Measurements from ENCODE around the gene RUFY3.
"Not testable (repeated sequence)": the region's sequence is repeated elsewhere in the genome, so short reads cannot be mapped to it uniquely, and the experiment has no call there.

The RUFY3 gene

DNA sequence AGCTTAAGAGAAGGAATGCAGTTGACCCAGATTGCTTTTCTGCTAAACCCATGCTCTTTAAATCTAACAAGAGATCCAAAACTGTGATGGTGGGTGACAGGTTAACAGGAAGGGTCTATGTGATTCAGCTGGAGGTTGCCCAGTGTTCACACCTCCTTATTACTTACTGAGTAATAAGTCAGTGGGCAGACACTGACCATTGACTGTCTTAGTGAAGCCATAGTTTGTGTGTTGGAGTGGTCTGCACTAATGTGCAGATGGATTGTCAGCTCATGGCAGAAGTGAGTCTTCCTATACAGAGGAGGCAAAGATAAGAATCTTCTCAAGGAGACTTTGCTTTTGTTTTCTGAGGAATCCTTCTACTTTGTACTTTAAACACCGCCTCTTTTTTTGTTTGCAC, 15.2 kb upstream of the RUFY3 start:
- DNase-seq = no peak

DNA sequence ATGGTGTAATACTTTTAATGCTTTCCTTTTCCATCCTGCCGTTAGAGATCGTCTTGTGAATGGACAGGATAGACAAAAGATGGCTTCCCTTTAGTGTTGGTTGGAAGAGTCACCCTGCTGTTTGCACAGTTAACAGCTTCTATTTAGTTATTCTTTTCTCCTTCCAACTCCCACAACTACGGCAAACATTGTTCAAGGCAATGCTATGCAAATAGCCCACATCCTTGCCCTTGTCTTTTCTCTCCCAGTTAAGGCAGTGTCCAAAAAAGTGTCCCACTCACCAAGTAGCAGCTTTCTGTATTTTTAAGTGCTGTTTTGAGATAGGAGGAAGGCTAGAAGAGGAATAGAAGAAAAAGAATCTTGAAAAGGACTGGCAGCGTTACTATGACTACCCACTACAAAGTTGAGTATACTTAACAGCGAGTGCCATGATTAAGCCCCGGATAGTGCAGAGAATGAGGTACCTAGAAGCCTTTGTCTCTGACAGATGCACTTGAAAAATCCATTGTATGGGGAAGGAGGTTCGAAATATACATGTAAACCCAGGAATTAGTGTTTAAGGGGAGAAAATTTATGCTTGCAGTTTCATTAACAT, 12.1 kb upstream of the RUFY3 start:
- no peak for DNase-seq

DNA sequence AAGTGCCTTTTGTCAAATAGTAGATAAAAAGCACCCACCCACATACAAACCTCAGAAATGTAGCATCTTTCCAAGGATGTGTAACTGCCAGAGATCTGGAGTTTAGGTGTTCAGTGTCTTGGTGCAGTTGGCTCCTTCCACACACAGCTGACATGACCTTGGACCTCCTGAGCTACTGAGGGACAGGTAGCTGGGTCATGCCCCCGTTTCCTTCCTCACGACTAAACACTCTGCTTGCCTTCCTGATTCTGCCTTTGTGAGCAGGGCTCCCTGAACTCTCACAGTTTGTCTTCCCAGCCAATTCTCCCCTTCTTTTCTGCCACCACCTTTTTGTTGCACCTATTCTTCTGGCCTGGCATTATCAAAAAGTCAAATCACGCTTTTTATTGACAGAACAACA, 10.2 kb upstream of the RUFY3 start:
- no peak for DNase-seq

DNA sequence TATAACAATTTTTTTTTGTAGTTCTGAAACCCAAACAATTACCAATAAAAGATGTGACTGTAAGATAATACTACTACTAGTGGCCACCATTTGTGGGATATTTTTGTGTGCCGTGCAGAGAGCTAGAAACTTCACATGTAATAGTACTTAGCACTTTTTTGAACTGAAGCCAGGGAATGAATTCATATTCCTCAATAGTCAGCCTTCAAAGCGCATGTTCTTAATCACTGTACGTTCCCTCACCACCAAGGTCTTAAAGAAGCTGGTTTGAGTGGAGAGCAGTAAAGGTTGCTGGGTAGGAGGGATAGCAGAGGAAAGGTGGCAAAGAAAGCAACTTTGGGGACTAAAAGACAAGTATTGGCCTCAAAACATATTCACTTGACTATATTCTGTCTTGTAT, 9.6 kb upstream of the RUFY3 start:
- no peak for DNase-seq

DNA sequence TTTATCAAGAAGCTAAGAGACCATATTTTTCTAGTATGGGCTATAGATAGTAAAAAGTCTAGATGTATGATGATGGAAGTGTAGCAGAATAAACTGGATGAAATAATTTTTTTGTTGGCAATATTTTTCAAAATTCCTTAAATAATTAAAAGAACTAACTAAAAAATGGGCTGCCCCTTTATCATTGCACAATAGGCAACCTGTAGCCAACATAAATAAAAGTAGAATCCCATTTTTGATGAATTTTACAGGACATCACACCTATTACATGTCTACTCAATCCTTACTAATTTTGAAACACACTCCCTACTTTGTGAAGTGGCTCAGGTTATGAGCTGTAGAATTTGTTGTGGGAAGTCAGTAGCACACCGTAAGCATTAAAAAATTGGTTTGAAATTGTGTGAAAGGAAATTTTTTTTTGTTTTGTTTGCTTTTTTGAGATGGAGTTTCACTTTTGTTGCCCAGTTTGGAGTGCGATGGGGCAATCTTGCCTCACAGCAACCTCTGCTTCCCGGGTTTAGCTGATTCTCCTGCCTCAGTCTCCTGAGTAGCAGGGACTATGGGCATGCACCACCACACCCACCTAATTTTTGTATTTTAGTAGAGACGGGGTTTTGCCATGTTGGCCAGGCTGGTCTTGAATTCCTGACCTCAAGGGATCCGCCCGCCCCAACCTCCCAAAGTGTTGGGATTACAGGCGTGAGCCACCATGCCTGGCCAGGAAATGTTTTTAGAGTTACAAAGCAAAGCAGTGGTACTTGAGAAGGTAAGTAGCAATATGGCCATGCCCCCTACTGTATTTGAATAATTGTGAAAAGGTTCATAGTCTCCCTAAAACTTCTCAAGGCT, 8.9 kb upstream of the RUFY3 start:
- no peak for DNase-seq

DNA sequence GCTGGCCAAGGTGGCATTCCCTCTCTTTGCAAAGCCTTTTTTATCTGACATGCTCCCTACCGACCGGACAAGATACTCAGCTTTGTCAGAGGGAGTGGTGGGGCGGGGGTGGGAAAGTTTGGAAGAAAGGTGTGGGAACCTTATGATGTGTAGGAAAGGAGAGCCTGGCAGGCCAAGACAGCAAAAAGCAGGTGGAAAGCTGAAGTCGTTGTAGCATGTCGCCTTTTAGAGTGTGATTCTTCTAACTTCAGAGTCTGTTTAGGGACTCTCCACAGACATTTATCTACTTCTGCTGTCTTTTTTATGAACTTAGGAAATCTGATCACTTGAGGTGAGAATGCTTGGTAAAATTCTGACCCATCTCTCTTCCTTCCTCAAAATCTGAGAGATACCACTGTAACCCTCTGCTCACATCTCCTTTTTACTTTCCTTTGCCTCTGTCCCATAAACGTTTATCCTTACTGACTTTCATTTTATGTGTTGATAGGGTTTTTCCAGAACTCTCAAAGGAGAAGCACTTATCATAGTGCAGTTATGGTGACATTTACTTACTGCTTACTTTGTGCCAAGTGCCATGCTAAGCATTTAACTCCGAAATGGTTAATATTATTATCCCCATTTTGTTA, 8.2 kb upstream of the RUFY3 start:
- no peak for DNase-seq

DNA sequence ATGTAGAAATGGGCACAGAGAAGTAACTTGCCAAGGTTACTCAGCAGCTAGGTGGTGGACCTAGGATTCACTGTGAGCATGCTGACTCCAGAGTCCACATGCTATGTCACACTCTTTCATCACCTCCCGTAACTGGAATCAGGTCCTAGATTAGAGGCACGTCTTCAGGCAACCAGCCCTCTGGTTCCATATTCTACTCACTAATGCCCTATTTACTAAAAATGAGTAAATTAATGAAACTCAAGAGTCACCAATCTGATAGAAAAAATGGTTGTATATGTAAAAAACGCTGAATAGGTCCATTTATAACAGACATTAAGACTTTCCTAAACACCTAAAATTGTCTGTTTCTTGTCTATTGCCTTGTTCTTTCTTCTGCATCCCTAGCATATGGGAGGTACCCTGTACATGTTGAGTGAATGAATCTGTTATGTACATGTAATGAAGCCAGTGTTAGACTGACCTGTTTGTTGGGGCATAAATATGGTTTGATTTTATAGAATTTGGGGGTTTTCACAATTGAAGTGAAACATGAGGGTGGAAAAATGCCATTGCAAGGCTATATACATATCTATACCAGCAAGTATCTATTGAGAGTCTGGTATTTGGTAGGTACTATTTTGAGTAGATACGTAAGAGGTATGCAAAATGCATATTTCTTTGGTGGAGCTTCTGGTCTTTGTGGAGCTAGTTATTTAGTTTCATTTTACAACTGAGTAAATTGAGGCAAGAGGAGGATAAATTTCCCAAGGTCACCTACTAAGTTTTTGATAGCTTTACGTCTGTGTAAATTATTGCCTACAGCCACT, 7.5 kb upstream of the RUFY3 start:
- DNase-seq = no peak

DNA sequence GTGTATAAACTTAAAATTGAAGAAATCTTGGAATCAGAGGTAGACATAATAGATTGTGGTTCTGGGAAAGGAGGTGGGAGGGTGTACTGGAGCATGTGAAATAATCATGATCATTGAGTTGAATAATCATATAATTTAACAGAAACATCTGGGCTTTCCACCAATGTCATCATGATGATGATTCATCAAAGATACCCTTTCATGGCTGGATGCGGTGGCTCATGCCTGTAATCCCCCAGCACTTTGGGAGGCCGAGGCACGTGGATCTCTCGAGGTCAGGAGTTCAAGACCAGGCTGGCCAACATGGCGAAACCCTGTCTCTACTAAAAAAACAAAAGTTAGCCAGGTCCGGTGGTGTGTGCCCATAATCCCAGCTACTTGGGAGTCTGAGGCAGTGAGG, 6.7 kb upstream of the RUFY3 start:
- no peak for DNase-seq

DNA sequence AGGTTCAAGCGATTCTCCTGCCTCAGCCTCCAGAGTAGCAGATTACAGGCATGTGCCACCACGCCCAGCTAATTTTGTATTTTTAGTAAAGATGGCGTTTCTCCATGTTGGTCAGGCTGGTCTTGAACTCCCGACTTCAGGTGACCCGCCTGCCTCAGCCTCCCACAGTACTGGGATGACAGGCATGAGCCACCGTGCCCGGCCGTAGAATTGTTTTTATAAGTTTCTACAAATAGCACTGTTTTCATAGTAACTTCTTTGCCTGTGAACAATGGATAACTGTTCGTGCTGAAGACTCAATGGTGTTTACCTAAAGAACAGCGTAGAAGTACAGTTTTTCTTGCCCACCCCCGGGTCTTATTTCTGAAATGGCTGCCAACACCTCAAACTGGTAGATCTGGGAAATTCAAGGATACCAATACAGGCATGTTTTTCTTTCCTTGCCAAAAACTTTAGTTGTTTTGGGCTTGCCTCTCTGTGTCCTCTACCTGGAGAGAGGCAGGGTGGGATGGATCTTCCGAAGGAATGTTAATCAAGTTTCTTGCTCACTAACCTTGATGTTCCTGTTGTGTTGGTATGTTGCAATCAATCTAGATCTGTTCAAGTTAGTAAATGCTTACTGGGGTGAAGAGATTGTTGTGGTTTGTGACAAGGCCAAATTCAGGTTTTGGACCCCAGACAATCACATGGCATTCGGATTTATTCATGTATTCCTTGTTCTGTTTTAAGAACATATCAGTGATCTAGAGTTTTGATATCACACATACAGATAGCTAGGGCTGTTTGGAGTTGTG, 2.8 kb upstream of the RUFY3 start:
- DNase-seq = no peak

DNA sequence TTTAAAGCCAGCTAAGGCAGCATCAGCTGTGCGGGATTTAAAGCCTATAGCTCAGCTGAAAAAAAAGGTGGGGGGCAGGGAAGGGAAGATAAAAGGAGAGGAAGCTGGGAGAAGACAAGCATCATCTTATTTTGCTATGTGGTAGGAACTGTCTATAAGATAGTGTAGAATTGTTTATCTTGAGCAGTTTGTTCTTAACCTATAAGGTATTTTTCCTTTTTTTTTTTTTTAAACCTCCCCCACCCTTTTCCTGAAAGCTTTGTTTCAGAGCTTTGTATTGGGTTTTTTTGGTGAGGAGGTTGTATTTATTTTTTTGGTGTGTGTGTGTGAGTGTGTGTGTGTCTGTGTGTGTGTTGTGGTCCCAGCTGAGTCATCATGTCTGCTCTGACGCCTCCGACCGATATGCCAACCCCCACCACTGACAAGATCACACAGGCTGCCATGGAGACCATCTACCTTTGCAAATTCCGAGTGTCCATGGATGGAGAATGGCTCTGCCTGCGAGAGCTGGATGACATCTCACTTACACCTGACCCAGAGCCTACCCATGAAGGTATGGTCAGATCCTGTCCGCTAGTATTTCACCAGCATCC, 531 bp downstream of the RUFY3 start:
- DNase-seq = no peak

DNA sequence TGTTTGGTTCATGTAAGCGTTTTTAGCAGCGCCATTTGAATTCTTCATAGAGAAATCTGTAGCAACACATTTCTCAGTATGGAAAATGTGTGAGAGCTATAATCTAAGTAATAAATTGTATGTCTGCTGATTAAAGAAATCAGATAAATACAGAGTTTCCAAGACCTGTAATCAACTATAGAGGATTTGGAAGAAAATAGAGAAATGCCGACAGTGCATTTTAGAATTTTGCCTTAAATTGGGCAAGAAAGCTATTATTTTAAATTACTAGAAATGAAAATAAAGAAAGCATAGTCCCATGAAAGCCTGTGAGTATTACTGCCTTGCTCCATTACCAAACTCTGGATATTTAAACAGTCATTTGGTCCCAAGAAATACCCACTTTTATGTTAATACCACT, 2.7 kb downstream of the RUFY3 start:
- DNase-seq = no peak

DNA sequence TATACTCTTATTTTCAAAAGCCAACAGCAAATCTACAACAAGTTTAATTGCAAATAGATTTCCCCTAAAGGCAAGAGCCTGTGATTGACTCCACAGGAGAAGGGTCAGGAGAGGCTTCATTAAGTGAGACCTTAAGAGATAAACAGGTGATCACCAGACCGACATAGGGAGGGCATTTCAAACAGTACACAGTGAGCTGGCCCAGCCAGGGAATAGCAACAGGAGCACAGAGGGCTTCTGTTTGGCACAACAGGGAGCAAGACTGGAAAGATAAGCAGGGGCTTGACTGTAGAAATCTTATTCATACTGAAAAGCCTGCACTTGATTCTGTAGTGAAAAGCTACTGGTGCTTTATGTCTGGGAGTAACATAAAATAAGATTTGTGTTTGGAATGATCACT, 3.9 kb downstream of the RUFY3 start:
- no peak for DNase-seq

DNA sequence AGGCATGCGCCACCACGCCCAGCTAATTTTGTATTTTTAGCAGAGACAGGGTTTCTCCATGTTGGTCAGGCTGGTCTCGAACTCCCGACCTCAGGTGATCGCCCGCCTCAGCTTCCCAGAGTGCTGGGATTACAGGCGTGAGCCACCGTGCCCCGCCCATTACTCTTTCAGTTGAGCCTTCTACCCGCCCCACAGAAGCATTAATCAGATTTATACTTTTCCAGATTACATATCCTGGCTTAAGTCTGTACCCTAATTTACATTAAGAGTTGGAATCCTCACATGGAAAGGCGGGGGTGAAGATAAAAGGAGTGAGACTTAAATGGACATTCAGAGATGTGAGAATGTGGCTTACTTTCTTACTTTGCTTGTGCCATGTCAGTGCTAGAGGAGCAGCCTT, 4.8 kb downstream of the RUFY3 start:
- not testable (repeated sequence) for DNase-seq

DNA sequence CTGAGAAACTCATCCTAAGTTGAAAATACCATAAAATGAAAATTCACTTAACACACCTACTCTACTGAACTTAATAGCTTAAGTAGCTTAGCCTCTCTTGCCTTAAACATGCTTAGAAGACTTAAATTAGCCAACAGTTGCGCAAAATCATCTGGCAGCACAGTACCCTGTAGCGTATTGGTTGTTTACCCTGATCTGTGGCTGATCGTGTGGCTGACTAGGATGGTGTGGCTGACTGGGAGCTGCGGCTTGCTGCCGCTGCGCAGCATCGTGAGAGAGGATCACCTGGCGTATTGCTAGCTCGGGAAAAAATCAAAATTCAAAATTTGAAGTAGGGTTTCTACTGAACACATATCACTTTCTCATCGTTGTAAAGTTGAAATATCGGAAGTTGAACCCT, 6.3 kb downstream of the RUFY3 start:
- DNase-seq = peak; percentile 13

DNA sequence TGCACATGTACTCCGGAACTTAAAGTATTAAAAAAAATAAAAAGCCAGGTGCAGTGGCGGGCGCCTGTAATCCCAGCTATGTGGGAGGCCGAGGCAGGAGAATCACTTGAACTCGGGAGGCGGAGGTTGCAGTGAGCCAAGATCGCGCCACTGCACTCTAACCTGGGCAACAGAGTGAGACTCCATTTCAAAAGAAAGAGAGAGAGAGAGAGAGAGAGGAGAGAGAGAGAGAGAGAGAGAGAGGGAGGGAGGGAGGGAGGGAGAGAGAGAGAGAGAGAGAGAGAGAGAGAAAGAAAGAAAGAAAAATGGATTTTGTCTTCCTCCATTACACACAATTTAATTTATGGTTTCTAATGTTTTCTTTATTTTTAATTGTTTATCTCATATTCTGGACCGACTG, 11.1 kb downstream of the RUFY3 start:
- not testable (repeated sequence) for DNase-seq

DNA sequence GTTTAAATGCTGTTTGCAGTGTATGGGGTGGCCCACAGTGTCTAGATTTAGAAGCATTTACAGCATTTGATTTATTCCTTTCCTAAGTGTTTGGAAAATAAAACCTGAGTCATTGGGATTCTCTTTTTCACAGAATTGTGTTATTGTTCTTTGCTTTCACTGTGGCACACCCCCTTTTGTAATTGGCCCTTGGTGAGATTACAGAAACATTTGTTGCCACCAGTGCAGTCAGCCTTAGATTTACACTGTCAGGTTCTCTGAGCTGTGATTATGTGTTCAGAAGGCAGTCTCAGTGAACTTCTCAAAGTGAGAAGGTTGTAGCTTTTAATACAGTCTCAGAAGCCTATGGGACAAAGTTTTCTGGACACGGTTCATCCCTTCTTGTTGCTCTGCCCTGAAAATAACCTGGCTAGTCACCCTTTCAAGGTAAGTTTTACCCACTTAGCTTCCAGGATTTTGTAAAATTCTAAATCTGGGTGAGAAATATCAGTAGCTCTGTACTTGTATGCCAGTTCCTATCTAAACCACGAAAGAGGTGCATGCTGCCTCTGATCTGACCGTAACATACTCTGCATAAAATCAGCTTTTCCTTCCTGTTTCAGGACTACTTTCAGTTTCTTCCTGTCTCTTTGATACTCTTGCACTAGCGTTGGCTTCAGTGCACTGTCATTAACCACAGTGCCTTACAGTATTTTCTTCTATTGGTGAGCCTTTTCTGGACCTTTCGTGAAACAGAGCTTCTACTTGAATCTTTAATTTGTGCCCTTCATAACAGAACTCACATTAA, 12.6 kb downstream of the RUFY3 start:
- DNase-seq = no peak

DNA sequence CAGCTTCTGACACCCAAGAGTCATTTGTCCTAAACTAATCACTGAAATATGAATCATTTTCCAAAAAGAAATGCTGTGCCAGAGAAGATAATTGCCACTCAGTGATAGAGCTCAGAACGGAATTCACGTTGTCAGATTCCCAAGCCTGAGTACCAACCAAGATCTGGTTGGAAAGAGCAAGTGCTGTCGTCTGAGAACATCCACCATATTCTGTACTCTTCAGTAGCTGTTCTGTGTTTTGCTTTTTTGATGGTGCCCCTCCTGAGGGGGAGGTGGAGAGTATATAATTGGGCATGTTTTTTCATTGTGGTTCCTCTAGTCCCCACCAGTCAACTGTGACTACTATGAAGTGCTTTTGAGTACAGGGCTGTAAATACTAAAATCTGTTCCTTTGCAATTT, 13.2 kb downstream of the RUFY3 start:
- no peak for DNase-seq

DNA sequence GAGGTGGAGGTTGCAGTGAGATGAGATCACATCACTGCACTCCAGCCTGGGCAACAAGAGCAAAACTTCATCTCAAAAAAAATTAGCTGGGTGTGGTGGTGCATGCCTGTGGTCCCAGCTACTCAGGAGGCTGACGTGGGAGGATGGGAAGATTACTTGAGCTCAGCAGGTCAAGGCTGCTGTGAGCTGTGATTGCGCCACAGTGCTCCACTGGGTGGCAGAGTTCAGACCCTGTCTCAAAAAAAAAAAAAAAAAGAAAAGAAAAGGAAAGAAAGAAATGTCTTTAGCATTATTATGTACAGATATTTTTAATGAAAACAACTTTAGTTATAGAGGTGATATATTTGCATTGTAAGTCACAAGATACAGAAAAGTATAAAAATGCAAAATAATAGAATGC, 14.2 kb downstream of the RUFY3 start:
- DNase-seq = not testable (repeated sequence)

DNA sequence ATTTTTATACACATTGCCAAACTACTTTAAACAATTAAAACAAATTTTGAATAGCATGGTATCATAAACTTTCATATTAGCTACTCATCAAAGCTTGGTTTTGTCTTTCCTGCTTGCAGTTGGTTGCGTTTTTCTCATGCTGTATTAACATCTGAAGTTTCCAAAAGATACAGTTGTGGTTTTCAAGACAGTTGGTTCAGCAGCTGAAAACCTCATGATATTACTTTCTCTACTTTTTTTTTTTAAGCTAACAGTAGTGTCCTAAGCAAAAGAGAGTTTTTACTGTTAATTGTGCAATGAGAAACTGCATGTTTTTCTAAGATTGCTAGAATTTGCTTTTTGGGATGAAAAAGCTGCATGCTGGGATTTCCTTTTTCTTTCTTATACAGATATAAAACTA, 15.2 kb downstream of the RUFY3 start:
- no peak for DNase-seq

DNA sequence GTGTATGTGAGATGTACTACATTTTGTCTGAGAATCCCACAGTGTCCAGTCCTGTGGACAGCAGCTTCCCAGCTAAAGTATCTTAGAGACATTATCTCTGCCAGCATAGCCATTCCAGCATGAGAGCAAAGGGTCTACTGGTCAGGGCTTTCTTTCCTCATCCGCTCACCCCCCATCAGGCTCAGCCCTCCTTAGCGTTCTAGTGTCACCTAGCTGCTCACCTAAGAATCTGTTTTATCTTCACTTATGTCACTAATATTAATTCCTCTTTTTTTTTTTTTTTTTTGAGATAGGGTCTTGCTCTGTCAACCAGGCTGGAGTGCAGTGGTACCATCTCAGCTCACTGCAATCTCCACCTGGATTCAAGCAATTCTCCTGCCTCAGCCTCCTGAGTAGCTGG, 15.6 kb downstream of the RUFY3 start:
- DNase-seq = no peak

All from NCI-H524 treated with DMSO at 0.1 percent for 48 hours (cell line).